Fibroblast of villous mesenchyme (primary cell): ENCODE measurements around the gene ZNF691. TPM values are rescaled to one million over a fixed set of nuclear protein-coding genes. Genes with fewer than 3 reads are reported as not detected.

Experiments used
- DNase-seq: peaks from one replicate; pipeline ENCODE4 v3.0.0-alpha.2; 2010; ENCODE audit warnings: low read depth
- H3K4me3 ChIP-seq: 2 replicates; pipeline ENCODE4 v1.5.1; 2011; ENCODE audit warnings: low read depth, mild to moderate bottlenecking, low read length
- total RNA-seq: library from RNA; depleted of rRNA; stranded (reverse); fragments of >200 nt; gene quantifications from 2 replicates; pipeline ENCODE4 v1.2.3, GENCODE V29; 2012
- TF ChIP-seq, protein P1 (sequence below): IDR thresholded peaks from 2 replicates; pipeline ENCODE4 v1.5.1; 2012; ENCODE audit warnings: low read depth, mild to moderate bottlenecking, low read length; ENCODE audit not compliant: insufficient read depth

The ZNF691 gene
- total RNA-seq, 1 donor: 11.2 TPM

DNA sequence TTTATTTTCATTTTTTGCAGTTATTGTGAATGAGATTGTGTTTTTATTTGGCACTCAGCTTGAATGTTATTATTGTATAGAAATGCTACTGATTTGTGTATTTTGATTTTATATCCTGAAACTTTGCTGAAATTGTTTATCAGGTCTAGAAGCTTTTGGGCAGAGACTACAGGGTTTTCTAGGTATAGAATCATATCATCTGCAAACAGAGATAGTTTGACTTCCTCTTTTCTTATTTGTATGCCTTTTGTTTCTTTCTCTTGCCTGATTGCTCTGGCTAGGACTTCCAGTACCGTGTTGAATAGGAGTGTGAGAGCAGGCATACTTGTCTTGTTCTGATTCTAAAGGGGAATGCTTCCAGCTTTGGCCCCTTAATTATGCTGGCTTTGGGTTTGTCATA is 27.3 kb downstream of the ZNF691 start:
- TF ChIP-seq, protein P1, sequence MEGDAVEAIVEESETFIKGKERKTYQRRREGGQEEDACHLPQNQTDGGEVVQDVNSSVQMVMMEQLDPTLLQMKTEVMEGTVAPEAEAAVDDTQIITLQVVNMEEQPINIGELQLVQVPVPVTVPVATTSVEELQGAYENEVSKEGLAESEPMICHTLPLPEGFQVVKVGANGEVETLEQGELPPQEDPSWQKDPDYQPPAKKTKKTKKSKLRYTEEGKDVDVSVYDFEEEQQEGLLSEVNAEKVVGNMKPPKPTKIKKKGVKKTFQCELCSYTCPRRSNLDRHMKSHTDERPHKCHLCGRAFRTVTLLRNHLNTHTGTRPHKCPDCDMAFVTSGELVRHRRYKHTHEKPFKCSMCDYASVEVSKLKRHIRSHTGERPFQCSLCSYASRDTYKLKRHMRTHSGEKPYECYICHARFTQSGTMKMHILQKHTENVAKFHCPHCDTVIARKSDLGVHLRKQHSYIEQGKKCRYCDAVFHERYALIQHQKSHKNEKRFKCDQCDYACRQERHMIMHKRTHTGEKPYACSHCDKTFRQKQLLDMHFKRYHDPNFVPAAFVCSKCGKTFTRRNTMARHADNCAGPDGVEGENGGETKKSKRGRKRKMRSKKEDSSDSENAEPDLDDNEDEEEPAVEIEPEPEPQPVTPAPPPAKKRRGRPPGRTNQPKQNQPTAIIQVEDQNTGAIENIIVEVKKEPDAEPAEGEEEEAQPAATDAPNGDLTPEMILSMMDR: no peak
- H3K4me3 ChIP-seq: no peak overlapping the region
- DNase-seq: no peak

GRCh38 chr1:42876009-42876408 is 29.6 kb downstream of the ZNF691 start:
- no peak overlapping the region for H3K4me3 ChIP-seq
- TF ChIP-seq, protein P1: no peak
- DNase-seq: no peak

GRCh38 chr1:42877380-42877779 is 31.0 kb downstream of the ZNF691 start:
- TF ChIP-seq, protein P1: no peak
- H3K4me3 ChIP-seq: no peak overlapping the region
- no peak for DNase-seq

DNA sequence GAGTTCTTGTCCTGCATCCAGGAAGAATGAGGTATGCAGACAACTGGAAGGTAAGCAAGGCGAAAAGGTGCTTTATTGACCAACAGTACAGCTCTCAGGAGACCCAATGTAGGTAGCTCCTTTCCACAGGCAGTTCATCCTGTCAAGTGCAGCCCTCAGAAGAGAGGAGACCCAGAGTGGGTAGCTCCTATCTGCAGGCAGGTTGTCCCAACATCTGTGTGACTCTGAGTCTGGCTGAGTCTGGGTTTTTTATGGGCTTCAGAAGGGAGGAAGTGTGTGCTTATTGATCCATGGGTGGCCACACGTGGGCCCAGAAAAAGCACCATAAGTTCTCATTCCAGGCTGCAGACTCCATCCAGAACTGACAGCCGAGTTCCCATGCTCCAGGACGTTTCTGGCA is 34.0 kb downstream of the ZNF691 start:
- H3K4me3 ChIP-seq: no peak overlapping the region
- no peak for DNase-seq
- TF ChIP-seq, protein P1: no peak

DNA sequence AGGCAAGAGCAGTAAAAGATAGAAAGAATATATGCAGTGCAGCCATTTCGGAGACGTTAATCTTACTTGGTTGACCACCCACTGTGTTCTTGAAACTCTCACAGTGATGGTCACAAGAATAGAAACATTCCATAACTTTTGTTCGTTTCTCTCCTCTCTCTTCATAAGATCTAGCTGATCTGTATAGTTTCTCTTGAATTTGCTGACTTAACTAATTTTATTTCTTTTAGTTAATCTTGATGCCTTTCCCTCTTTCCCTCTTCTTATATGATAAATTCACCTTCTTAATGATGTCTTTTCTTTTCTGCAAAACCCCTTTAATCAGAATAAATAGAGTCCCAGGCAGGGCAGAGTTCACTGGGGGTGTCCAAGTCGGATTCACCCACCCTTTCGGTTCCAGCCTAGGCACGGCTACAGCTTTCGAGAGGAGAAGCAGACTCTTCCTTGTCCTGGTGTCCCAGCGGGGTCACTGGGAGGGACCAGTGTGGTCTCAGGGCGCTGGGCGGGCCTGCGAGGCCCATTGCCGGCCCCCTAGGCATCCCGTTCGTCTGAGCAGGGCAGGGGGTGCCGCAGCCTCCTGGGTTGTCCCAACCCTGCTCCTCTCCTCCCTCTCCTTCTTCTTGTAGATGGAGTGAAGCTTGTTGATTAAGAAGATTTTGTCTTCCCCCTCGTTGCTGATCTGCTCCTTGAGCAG is 39.8 kb downstream of the ZNF691 start:
- H3K4me3 ChIP-seq: no peak overlapping the region
- no peak for DNase-seq

DNA sequence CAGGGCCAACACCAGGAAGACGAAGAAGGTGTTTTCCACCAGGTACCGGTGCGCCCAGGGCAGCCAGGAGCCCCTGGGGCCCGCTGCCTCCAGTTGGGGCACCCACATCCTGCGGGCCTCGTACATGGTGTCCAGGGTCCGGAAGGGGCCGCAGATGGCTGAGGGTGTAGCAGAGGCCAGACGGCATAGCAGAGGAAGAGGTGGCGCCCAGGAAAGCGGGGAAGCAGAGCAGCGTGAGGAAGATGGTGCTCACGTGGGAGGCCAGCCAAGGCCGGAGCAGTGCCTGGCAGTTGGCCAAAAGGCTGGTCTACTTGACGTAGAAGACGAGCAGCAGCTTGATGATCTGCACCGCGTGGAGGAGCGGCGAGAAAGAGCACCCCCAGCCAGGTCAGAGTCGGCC is 40.4 kb downstream of the ZNF691 start:
- TF ChIP-seq, protein P1: no peak
- H3K4me3 ChIP-seq: no peak overlapping the region
- DNase-seq: no peak

More for the DNA sequence above, 39.8 kb downstream of the ZNF691 start:
- TF ChIP-seq, protein P1: no peak

GRCh38 chr1:42887366-42887765 is 41.0 kb downstream of the ZNF691 start:
- H3K4me3 ChIP-seq: no peak overlapping the region
- TF ChIP-seq, protein P1: no peak
- no peak for DNase-seq
